Pulmonary artery endothelial cell (primary cell): Measurements from ENCODE around the gene ASIC3. TPM values are rescaled to one million over a fixed set of nuclear protein-coding genes. Genes with fewer than 3 reads are reported as not detected.

Experiments used
- DNase-seq: peaks from one replicate; pipeline ENCODE4 v3.0.0-alpha.2; 2011; ENCODE audit warnings: low read depth, low spot score
- total RNA-seq: library from RNA; depleted of rRNA; stranded (reverse); fragments of >200 nt; gene quantifications from 2 replicates; pipeline ENCODE4 v1.2.3, GENCODE V29; 2014

The ASIC3 gene
- total RNA-seq, 1 donor from 2014 or later = 0.07 TPM

GRCh38 chr7:151085329-151085690, 37.0 kb downstream of the ASIC3 start:
- DNase-seq = no peak

- DNase-seq = no peak
These were observed 37.6 kb downstream of the ASIC3 start, which contains the start of gene AGAP3 for GRCh38 chr7:151085691-151086620. Gene AGAP3 (plus strand): TSS chr7:151086475. CDS start chr7:151086742, 267 bp downstream.

DNA sequence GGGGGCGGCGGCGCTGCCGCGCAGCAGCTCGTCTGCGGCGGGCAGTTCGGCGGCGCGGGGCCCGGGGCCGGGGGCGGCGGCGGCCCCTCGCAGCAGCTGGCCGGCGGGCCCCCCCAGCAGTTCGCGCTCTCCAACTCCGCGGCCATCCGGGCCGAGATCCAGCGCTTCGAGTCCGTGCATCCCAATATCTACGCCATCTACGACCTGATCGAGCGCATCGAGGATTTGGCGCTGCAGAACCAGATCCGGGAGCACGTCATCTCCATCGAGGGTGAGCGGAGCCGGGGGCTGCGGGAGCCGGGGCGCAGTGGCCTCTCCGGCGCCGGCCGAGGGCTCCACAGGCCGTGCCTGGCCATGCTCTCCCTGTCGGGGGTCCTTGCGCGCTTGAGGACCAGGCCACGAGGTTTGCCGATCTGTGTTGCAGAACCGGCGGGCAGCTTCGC, 38.5 kb downstream of the ASIC3 start:
- no peak for DNase-seq

DNA sequence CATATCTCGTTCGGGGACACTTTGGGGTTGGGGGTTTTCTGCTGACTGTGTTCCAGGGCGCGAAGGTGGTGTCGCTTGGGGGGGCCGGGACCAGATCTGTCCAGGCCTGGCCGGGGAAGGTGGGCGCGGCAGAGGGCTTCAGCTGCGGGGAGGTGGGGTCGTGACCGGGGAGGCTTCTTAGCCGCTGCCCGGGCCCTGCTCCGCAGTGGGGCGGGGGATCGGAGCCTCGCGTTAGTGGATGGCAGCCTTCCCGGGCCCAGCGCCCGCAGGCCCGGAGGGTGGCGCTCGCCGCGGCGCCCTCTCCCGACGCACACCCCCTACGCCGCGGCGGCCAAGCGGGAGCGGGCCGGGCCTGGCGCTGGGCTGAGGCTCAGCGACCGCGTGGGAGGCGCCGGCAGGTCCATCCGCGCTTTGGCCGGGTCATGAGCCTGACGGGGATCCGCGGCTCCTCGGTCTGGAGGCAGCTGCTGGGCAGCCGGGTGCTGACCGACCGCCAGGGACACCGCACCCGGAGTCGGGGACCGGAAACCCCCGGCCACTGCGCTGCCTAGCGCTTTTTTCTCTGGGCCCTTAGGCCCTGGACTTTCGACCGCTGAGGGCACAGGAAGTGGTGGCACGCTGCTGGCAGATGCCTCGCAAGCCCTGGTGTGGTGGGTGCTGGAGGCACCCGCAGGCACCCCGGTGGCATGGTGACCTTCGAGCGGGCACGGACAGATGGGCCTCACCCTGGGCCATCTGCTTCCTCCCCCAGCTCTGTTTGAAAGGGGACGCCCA, 39.1 kb downstream of the ASIC3 start:
- DNase-seq = no peak

GRCh38 chr7:151088019-151088855, 39.9 kb downstream of the ASIC3 start:
- DNase-seq = no peak

- DNase-seq = peak; percentile 91
These were observed 40.7 kb downstream of the ASIC3 start for GRCh38 chr7:151088856-151089699.

GRCh38 chr7:151089893-151090730, 41.8 kb downstream of the ASIC3 start:
- DNase-seq = no peak

GRCh38 chr7:151091003-151091402, 42.7 kb downstream of the ASIC3 start:
- DNase-seq = no peak

- DNase-seq = no peak
These were observed 43.1 kb downstream of the ASIC3 start for GRCh38 chr7:151091431-151091830.

GRCh38 chr7:151091988-151092387, 43.7 kb downstream of the ASIC3 start:
- no peak for DNase-seq

DNA sequence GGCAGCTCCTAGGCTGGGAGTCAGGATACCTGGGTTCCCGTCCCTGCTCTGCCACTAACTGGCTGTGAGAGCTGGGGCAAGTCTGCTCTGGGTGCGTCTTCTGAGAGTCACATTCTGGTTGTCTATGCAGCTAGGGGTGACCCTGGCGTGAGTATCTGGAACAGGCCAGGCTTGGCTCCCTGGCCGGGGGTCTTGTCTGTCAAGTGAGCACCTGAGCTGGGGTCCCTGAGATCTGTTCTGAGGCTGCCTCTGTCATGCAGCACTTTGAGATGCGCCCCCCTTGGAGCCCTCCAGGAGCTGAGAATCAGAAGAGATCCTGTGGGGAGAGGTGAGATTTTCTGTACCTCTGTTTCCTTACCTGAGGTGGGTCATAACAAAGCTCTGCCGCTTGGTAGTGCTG, 45.4 kb downstream of the ASIC3 start:
- no peak for DNase-seq

GRCh38 chr7:151094675-151095074, 46.3 kb downstream of the ASIC3 start:
- no peak for DNase-seq

GRCh38 chr7:151095123-151095797, 46.9 kb downstream of the ASIC3 start:
- no peak for DNase-seq

- no peak for DNase-seq
These were observed 47.6 kb downstream of the ASIC3 start for GRCh38 chr7:151095828-151096475.

DNA sequence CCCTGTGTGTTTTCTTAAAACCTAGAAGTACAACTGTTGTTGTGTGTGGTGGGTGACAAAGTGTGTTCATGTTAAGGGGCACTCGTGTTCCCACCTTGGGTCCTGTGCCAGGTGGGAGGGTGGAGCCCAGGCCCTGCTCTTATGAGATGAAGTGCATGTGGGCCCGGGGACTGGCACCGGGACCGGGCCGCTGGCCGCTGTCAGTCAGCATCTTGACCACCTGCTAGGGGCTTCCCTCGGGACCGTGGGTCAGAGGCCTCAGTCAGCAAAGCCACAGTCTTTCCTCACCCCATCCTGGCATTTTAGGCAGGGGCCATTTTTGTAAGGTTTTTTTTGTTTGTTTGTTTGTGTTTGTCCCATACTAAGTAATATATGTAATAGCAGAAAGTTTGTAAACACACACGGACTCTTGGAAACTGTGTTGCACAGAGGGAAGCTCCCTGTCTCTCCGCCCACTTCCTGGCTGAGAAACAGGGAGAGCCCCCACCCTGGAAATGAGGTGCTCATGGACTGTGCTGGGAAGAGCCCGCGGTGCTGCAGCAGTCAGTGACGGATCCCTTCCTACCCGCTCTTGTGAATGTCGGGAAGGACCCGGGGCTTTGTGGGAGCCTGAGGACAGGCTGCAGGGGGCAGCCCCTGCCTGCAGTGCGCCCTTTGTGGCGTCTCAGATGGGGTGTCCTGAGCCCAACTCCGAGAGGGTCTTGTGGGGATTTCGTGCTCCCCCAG, 51.3 kb downstream of the ASIC3 start:
- DNase-seq = no peak

DNA sequence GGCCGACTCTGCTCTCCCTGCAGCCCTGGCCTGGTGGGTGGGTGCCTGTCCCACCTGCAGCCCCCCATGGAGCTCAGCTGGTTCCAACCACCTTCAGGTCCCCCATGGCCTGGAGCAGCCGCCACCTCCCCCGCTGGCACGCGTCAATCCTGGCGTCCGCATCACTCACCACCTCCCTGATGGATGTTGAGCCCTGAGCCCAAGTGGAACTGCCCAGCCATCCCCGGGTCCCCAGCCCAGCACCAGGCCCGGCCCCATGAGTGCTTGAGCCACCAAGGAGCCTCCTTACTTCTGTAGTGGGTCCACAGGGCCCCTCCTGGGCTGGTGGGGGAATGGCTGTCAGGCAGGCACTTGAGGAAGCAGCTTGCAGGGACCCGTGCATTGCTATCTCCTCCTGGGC, 52.6 kb downstream of the ASIC3 start:
- DNase-seq = no peak

GRCh38 chr7:151101621-151102396, 53.5 kb downstream of the ASIC3 start:
- no peak for DNase-seq
